GM19023 (cell line): ENCODE measurements around the gene CCL26.
"Not testable (repeated sequence)": the region's sequence is repeated elsewhere in the genome, so short reads cannot be mapped to it uniquely, and the experiment has no call there.

Experiments used
- ATAC-seq: cut with Tn5 transposase; IDR thresholded peaks from one replicate; pipeline ENCODE4 v1.9.1; 2021; ENCODE audit warnings: mild to moderate bottlenecking, moderate library complexity; ENCODE audit not compliant: unreplicated experiment

The CCL26 gene

DNA sequence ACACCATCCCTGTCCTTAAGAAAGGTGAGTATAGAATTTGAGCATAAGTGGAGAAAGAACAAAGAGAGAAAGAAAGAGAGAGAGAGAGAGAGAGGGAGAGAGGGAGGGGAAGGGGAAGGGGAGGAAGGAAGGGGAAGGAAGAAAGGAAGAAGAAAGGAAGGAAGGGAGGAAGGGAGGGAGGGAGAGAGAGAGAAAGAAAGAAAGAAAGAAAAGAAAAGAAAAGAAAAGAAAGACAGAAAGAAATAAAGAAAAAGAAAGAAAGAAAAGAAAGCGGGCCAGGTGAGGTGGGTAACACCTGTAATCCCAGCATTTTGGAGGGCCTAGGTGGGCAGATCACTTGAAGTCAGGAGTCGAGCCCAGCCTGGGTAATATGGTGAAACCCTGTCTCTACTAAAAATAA is 21.7 kb upstream of the CCL26 start:
- ATAC-seq, result no peak

DNA sequence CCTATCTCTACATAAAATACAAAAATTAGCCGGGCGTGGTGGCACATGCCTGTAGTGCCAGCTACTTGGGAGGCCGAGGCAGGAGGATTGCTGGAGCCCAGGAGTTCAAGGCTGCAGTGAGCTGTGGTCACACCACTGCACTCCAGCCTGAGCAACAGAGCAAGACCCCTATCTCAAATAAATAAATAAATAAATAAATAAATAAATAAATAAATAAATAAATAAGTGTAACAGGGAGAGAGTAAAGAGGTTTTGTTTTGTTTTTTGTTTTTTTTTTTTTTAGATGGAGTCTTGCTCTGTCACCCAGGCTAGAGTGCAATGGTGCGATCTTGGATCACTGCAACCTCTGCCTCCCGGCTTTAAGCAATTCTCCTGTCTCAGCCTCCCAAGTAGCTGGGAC is 20.6 kb upstream of the CCL26 start:
- not testable (repeated sequence) for ATAC-seq

DNA sequence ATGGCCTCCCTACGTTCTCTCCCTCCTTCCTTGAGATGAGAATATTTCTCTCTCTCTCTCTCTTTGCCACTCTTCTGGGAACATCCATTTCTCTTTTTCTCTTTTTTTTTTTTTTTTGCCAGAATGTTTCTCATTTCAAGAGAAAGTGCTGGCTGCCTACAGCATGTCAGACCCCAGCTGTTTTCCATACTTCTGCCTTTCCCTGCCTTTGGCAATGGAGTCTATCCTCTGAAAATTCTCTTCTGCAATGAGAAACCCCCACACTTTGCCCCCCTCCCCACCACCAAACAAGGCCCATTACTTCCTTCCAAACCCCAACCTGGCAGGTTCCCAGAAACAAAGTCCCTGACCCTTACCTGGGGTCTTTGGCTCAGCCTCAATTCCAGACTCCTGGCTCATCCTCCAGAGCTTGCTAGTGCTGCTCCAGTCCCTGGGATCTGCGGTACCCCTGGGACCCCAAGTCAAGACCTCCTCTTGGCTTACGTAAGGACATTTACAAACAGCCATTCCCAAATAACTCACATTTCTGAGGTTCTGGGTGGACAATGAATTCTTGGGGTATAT is 17.4 kb upstream of the CCL26 start:
- no peak for ATAC-seq

GRCh38 chr7:75788154-75788847 is 16.3 kb upstream of the CCL26 start:
- ATAC-seq, result not testable (repeated sequence)

DNA sequence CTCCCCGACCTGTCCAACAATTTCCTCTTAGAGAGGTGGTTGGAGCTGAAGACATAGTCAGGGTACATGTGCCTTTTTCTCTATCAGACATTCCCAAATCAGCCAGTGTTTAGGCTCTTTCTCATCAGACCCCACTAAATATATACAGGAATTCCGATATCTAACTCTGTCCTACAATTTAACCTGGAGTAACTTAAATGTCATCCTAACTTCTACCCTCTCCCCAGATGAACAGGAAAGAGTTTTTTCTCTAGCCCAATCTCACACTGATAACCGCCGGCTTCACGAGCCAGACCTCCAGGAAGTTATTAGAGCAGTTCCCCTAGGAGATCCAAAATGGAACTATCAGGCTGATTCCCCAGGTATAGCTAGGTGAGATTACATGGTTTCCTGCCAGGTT is 11.0 kb upstream of the CCL26 start:
- ATAC-seq, result not testable (repeated sequence)

GRCh38 chr7:75780647-75781273 is 8.7 kb upstream of the CCL26 start:
- ATAC-seq, result not testable (repeated sequence)

- ATAC-seq, result not testable (repeated sequence)
Measured at GRCh38 chr7:75779516-75779915, 7.5 kb upstream of the CCL26 start.

GRCh38 chr7:75779035-75779434 is 7.0 kb upstream of the CCL26 start:
- ATAC-seq, result not testable (repeated sequence)

GRCh38 chr7:75776295-75776971 is 4.4 kb upstream of the CCL26 start:
- no peak for ATAC-seq

- not testable (repeated sequence) for ATAC-seq
Measured at GRCh38 chr7:75773958-75774357, 1.9 kb upstream of the CCL26 start.

- ATAC-seq, result no peak
Measured at GRCh38 chr7:75771224-75771623, 787 bp downstream of the CCL26 start.

DNA sequence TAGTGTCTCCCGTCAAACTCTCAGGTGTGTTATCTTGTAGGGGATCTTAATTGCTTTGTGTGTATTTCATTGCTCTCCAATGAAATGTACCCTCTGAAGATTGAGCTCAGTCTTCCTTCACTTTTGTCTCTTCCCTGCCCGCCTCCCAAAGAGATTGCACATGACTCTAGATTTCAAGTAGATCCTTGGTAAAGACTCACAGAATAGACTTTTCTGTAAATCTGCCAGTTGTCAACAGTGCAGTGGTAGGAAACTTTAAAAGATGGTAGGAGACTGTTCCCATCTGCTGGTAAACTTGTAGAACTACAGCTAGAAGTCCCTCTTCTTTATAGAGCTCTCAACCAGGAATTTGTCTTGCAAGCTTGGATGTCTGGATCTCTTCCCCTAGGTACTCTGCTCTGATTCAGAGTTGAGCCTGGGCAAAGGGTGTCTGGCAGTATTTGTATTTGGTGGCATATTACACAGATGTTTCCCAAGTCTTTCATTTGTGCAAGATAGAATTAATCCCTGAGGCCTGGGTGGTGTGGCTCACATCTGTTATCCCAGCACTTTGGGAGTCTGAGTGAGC is 9.6 kb downstream of the CCL26 start:
- no peak for ATAC-seq

- ATAC-seq, result not testable (repeated sequence)
Measured at GRCh38 chr7:75761801-75762200, 10.2 kb downstream of the CCL26 start.

DNA sequence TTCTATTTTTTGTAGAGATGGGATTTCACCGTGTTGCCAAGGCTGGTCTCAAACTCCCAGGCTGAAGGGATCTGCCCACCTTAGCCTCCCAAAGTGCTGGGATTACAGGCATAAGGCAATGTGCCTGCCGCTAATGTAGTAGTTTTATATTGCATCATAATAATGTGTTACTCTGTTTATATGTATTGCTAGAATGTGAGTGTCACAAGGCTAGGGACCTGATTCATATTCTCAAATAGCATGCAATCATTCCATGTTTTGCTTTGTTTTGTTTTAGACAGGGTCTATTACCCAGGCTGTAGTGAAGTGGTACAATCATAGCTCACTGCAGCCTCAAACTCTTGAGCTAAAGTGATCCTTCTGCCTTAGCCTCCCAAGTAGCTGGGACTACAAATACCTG is 13.5 kb downstream of the CCL26 start:
- no peak for ATAC-seq

DNA sequence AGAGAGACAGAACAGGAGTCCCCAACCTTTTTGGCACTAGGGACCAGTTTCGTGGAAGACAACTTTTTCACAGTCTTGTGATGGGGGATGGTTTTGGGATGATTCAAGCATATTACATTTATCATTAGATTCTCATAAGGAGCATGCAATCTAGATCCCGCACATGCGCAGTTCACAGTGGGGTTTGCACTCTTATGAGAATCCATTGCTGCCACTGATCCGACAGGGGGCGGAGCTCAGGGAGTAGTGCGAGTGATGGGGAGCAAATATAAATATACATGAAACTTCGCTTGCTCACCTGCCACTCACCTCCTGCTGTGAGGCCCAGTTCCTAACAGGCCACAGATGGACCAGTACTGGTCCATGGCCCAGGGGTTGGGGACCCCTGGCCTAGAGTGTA is 14.2 kb downstream of the CCL26 start:
- no peak for ATAC-seq

GRCh38 chr7:75756991-75757676 is 14.9 kb downstream of the CCL26 start:
- no peak for ATAC-seq

DNA sequence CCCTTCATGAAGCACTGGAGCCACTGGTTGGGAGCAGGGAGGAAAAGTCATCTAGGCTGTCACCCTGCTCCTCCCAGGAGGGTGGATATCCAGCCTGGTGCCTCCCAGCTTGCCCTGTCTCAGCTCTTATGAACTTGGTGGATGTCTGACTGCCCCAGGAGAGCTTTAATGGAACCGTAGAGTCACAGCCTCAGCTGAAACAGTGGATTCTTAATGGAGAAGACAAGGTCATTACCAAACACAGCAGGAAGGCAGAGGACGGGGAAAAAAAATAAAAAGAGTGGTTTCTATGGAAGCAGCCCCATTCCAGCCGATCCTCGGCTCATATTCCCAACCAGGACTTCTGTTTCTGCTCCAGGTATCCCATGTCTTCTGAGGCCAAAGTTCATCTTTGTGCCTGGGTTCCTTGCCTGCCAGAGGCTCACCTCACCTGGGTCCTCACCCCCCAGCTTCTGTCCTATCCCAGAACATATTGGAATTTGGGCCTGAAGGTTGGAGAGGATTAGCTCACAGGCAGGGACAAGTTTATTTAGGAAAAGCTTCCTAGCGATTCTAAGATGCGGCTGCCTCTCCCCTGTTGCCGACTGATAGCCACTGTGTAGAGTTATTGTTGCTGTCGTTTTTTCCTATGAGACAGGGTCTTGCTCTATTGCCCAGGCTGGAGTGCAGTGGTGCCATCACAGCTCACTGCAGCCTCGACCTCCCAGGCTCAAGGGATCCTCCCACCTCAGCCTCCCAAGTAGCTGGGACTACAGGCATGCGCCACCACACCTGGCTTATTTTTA is 15.6 kb downstream of the CCL26 start:
- ATAC-seq, result no peak

DNA sequence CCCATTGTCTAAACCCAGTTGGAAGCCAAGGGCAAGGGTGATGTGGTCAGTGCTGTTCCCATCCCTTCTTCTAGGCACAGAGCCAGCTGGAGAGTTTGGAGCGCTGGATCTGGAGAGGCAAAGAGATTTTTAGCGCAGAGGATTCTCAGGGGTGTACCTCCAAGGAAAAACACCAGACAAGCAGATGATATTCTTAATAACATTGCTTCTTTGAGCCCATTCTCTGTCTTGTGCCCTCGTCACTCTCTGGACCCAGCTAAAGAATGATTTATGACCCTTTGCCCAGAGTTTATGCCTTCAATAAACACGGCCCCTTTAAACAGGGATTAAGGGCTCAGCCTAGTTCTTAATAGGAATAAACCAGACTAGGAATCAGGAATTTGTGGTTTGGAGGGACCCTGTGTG is 28.6 kb downstream of the CCL26 start:
- no peak for ATAC-seq

- ATAC-seq, result no peak
Measured at GRCh38 chr7:75740846-75741497, 31.0 kb downstream of the CCL26 start.
